ENCODE data around the gene CPXM2. TPM values are rescaled to one million over a fixed set of nuclear protein-coding genes. Genes with fewer than 3 reads are reported as not detected.
A peak's percentile ranks its signal among the peaks of the same experiment; 100 is the strongest.

The CPXM2 gene
- total and polyA plus RNA-seq, 2 experiments from 2014 or later, result 3.7 to 4.9 TPM

- Histone ChIP-seq H3K36me3 (replicated peaks; ENCODE audit: insufficient read depth, low read depth) (no peaks in the 10 kb centered on the region), H2AFZ (no peak overlapping the region), H3K79me2 (no peaks in the 10 kb centered on the region), H3K9me3 (ENCODE audit: low read depth) (no peaks in the 10 kb centered on the region), H3K27ac (no peak overlapping the region), H3K4me2 (no peak overlapping the region), H3K4me3 (no peak overlapping the region), H3K27me3 (no peaks in the 10 kb centered on the region), H3K9me2 (replicated peaks; ENCODE audit: insufficient read depth) (no peaks in the 10 kb centered on the region), H4K20me1 (ENCODE audit: insufficient read depth, poor library complexity, severe bottlenecking) (no peaks in the 10 kb centered on the region), H3K4me1 (ENCODE audit: insufficient read depth) (no peaks in the 10 kb centered on the region)
- TF ChIP-seq CTCF (IDR thresholded peaks at IDR 0.05; ENCODE audit: poor library complexity), result no peak
- no peak for TF ChIP-seq EZH2 (IDR thresholded peaks at IDR 0.05; ENCODE audit: borderline replicate concordance)
- no peak for TF ChIP-seq EZH2phosphoT487 (IDR thresholded peaks at IDR 0.05; ENCODE audit: low read depth, severe bottlenecking, unreplicated experiment)
- 67% methylated on average over 6 of the region's 6 CpGs for WGBS (ENCODE audit: low lambda C conversion rate, missing lambda C conversion rate)
- DNase-seq (ENCODE audit: low spot score), result no peak
These were observed 147.4 kb downstream of the CPXM2 start for GRCh38 chr10:123744224-123744536.

GRCh38 chr10:123743441-123744223 lies 148.0 kb downstream of the CPXM2 start:
- 54% methylated on average over 13 of the region's 13 CpGs for WGBS (ENCODE audit: low lambda C conversion rate, missing lambda C conversion rate)
- H4K20me1 ChIP-seq (ENCODE audit: insufficient read depth, poor library complexity, severe bottlenecking), result no peaks in the 10 kb centered on the region
- H3K27me3 ChIP-seq, result no peaks in the 10 kb centered on the region
- no peak for DNase-seq (ENCODE audit: low spot score)
- no peak overlapping the region for H2AFZ ChIP-seq
- no peaks in the 10 kb centered on the region for H3K9me2 ChIP-seq (replicated peaks; ENCODE audit: insufficient read depth)
- peak overlapping the region; percentile 5 for H3K4me2 ChIP-seq
- no peaks in the 10 kb centered on the region for H3K79me2 ChIP-seq
- TF ChIP-seq CTCF (IDR thresholded peaks at IDR 0.05; ENCODE audit: poor library complexity) (no peak), EZH2phosphoT487 (IDR thresholded peaks at IDR 0.05; ENCODE audit: low read depth, severe bottlenecking, unreplicated experiment) (no peak), EZH2 (IDR thresholded peaks at IDR 0.05; ENCODE audit: borderline replicate concordance) (no peak)
- no peak overlapping the region for H3K4me3 ChIP-seq
- no peak overlapping the region for H3K27ac ChIP-seq
- H3K4me1 ChIP-seq (ENCODE audit: insufficient read depth), result no peaks in the 10 kb centered on the region
- no peaks in the 10 kb centered on the region for H3K36me3 ChIP-seq (replicated peaks; ENCODE audit: insufficient read depth, low read depth)
- no peaks in the 10 kb centered on the region for H3K9me3 ChIP-seq (ENCODE audit: low read depth)

- Histone ChIP-seq H3K27ac (no peak overlapping the region), H3K4me3 (no peak overlapping the region), H3K27me3 (no peaks in the 10 kb centered on the region), H3K9me2 (replicated peaks; ENCODE audit: insufficient read depth) (no peaks in the 10 kb centered on the region), H3K4me1 (ENCODE audit: insufficient read depth) (no peaks in the 10 kb centered on the region), H2AFZ (no peak overlapping the region), H3K36me3 (replicated peaks; ENCODE audit: insufficient read depth, low read depth) (no peaks in the 10 kb centered on the region), H3K79me2 (no peaks in the 10 kb centered on the region), H3K4me2 (peak overlapping the region; percentile 5), H4K20me1 (ENCODE audit: insufficient read depth, poor library complexity, severe bottlenecking) (no peaks in the 10 kb centered on the region), H3K9me3 (ENCODE audit: low read depth) (no peaks in the 10 kb centered on the region)
- TF ChIP-seq EZH2 (IDR thresholded peaks at IDR 0.05; ENCODE audit: borderline replicate concordance) (no peak), CTCF (IDR thresholded peaks at IDR 0.05; ENCODE audit: poor library complexity) (no peak), EZH2phosphoT487 (IDR thresholded peaks at IDR 0.05; ENCODE audit: low read depth, severe bottlenecking, unreplicated experiment) (no peak)
- WGBS (ENCODE audit: low lambda C conversion rate, missing lambda C conversion rate), result 43% methylated on average over 10 of the region's 10 CpGs
- no peak for DNase-seq (ENCODE audit: low spot score)
These were observed 148.7 kb downstream of the CPXM2 start for GRCh38 chr10:123742751-123743440.
